Epithelial cell of prostate (primary cell): ENCODE results near the gene SDHC.

Source experiments
- DNase-seq: peaks from one replicate; pipeline ENCODE4 v3.0.0-alpha.2; 2011; ENCODE audit warnings: low read depth, low spot score
- H3K27ac ChIP-seq: fragments of 450-650 bp; 2 replicates; pipeline ENCODE4 v1.5.1; 2017; ENCODE audit warnings: mild to moderate bottlenecking

SDHC gene

GRCh38 chr1:161314201-161314981 is at the start of gene SDHC:
Gene SDHC (plus strand): TSS chr1:161314381. CDS start chr1:161314406, 25 bp downstream.
- DNase-seq: no peak
- peak within 1 kb of the TSS; percentile 90 for H3K27ac ChIP-seq

DNA sequence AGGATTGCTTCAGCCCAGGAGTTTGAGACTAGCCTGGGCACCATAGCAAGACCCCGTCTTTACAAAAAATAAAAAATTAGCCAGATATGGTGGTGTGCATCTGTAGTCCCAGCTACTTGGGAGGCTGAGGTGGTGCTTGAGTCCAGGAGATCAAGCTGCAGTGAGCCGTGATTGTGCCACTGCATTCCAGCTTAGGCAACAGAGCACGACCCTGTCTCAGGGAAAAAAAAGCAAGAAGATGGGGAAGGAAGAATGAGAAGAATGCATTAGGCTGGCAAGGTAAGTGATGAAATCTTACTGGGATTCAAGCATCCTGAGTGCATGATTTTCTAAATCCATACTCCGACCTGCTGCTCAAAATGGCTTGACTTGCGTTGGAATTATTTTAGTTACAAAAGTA is 48.9 kb upstream of the SDHC start:
- H3K27ac ChIP-seq: no peak overlapping the region

GRCh38 chr1:161266202-161266601 is 48.0 kb upstream of the SDHC start:
- H3K27ac ChIP-seq: no peak overlapping the region
- no peak for DNase-seq

More for the DNA sequence above, 48.9 kb upstream of the SDHC start:
- DNase-seq: no peak

DNA sequence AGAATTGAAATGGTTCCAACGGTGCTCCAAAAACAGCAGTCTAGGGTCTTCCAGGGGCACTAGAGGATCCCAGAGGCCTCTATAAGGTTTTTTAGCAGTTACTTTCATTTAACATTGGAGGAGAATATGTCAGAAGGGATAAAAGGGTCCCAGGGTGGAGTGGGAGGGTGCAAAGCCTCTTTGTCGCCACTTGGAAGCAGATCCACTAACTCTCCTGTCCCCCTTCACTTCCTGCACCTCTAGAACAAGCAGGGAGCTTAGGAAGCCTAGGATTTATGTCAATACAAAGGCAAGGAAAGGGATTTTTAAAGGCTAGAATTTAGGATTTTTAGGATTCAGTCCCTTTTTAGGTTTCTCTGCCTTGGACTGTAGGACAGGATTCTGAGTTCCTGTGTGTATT is 47.3 kb upstream of the SDHC start:
- DNase-seq: no peak
- no peak overlapping the region for H3K27ac ChIP-seq

- no peak for DNase-seq
- H3K27ac ChIP-seq: no peak overlapping the region
These were observed 46.9 kb upstream of the SDHC start for GRCh38 chr1:161267321-161267720.

DNA sequence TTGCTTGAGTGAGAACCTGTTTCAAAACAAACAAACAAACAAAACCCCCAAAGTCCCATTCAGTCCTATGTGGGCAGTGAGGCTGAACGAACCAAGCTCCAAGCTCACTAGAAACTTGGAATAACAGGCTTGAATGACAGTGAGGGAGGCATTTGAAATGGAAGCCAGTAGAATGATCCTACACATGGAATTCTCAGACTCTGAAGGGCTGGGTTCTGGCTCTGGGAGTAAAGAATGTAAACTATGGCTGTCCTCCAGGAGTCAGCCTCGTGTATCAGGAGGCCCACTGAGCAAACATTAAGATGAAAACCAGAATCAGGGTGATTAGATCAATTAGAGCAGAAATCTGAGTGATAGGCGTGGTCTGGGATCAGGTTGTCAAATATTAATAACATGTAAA is 40.8 kb upstream of the SDHC start:
- no peak for DNase-seq
- no peak overlapping the region for H3K27ac ChIP-seq

DNA sequence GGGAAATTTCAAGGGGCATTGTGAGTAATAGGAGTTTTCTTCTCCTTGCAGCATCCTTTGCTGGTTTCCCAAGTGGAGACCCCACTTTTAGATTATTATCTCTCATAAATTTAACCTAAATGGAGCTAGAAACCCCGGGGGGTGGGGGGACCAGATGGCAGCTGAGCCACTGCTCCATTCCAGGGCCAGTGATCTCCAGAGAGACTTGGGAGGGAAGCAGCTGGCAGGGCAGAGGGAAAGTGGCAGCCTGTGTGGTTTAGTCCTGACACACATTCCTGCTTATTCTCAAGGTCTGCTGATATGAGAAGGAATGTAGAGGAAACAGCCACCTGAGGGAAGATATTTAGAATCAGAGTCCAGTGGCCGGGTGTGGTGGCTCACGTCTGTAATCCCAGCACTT is 39.3 kb upstream of the SDHC start:
- no peak for DNase-seq
- H3K27ac ChIP-seq: no peak overlapping the region

DNA sequence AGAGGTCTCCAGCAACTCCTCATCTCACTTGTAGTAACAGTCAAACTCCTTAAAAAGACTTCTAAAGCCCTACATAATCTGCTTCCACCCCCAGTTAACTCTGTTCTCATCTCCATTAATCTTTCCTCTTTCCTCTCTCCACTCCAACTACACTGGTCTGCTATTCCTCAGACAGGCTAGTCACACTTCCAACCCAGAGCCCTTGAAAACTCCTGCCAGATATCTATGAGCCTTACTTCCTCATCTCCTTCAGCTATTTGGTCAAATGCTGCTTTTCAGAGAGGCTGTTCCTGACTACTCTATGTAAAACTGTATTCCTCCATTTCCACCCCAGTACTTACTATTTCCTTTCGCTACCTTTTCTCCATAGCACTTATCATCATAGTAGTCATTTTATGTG is 31.2 kb upstream of the SDHC start:
- DNase-seq: no peak
- no peak overlapping the region for H3K27ac ChIP-seq

DNA sequence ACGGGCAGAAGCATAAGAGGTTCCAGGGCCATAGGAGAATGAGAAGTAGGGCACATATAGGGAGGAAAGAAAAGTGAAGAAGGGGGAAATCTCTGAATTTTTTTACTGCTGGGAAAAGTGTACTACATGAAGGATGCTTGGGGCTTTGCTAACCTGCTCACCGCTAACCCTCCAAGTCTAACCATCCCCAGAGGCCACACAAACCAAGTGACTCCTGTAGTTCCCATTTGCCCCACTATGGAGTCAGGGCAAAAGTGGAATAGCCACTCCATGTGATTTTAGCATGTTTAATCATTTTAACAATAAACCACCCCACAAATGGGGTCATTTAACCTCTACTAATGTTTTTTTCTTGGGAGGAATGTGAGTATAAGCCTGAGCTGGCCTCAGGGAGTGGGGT is 29.1 kb upstream of the SDHC start:
- no peak for DNase-seq

DNA sequence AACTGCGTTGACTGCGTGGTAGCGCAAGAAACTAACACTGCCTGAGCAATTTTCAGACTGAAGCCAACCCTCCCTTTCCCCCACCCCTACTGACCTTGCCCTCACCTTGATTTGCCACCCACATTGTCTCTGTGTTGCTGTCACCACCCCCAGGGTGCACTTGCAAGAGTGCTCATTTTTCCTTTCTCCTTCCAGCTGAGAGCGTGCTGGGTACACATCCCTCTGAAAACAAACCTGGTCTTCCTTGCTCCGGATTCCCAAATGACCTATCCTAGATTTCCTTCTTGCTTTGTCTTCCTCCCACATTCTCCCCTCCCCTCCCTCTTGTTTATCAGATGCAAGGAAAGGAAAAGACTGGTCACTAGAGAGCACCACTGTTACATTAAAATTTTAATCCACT is 28.7 kb upstream of the SDHC start:
- H3K27ac ChIP-seq: no peak overlapping the region
- DNase-seq: no peak

More for the DNA sequence above, 29.1 kb upstream of the SDHC start:
- H3K27ac ChIP-seq: no peak overlapping the region

DNA sequence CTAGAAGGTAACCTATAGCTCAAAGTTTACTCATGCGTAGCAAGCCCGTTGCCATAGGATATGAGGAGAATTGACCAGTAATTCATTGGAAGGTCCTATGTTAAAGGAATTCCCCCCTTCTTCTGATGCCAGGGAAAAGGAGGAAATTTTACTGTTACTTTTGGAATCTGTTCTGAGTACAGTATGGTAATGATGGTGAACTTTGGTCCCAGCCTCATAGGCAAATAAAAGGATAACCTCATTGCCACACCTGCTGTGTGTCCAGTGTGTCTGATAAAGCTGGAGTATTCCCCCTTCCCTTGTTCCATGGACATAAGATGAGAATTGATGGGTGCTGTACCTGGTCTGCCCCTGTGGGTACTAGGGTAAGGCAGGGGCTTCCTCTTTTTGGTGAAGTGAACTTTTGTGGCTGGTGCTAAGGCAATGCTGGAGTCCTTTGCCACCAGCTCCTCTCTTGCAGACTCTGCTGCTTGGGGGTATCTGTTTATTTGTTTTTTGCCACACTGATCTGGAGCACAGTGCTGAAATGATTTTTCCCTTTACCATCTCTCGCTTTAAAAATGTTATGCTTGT is 26.6 kb upstream of the SDHC start:
- DNase-seq: no peak
- H3K27ac ChIP-seq: no peak overlapping the region

GRCh38 chr1:161290779-161291178 is 23.4 kb upstream of the SDHC start:
- DNase-seq: no peak
- H3K27ac ChIP-seq: no peak overlapping the region

DNA sequence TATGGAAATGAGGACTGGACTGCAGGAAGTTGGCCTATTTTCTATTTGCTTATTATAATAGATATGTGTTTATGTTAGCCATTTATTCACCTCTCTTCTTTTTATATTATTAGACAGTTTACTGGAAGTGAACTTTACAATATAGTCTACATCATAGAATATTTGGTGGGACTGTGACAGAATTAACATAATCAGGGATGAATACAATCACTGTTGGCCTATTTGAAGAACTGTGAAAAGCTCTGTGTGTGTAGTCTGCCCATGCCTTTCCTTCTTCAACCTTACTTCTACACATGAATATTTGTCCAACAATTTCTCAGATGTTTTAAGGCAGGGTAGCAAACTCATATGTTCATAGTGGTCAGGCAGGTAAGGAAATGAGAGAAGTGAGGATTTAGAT is 16.8 kb upstream of the SDHC start:
- no peak overlapping the region for H3K27ac ChIP-seq
- no peak for DNase-seq

DNA sequence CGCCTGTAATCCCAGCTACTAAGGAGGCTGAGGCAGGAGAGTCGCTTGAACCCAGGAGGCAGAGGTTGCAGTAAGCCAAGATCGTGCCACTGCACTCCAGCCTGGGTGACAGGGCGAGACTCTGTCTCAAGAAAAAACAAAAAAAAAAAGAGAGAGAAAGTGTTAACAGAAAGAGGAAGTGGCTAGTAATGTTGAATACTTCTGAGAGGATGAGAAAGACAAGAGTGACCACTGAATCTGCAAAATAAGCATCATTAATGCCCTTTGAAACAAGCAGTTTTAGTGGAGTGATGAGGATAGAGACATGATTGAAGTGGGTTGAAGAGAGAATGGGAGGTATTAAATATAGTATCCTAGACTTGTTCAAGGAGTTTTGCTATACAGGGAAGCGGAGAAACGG is 16.1 kb upstream of the SDHC start:
- H3K27ac ChIP-seq: no peak overlapping the region
- no peak for DNase-seq

DNA sequence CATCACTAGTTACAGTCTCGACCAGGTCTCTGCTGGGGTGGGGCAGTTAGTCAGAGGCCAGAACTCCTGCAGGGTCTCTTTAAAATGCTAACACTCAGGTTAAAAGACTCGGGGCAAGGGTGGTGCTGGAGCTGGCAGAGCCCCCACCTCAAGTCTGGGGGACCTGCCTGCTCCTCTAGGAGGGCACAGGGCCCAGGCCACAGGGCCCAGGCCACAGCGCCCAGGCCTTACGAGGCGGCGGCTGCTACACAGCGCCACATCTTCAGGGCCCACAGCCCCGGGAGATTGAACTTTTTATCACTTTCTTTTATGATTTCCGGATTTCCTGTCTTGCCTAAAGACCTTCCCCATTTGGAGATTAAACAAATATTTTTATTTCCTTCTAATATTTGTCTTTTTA is 14.8 kb upstream of the SDHC start:
- no peak overlapping the region for H3K27ac ChIP-seq
- no peak for DNase-seq

DNA sequence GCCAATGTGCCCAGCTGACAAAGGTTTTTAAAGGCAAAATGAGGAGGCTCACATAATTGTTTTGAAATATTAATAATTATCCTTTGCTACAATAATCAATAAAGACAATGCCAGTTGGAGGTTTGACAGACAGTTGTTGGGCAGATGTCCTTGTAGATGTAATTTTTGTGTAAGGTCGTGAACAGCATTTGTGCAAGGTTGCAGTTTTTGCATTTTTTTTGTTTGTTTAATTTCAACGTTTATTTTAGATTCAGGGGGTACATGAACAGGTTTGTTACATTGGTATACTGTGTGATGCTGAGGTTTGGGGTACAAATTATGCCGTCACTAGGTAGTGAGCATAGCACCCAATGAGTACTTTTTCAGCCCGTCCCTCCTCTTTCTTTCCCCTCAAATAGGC is 13.7 kb upstream of the SDHC start:
- no peak overlapping the region for H3K27ac ChIP-seq
- no peak for DNase-seq

DNA sequence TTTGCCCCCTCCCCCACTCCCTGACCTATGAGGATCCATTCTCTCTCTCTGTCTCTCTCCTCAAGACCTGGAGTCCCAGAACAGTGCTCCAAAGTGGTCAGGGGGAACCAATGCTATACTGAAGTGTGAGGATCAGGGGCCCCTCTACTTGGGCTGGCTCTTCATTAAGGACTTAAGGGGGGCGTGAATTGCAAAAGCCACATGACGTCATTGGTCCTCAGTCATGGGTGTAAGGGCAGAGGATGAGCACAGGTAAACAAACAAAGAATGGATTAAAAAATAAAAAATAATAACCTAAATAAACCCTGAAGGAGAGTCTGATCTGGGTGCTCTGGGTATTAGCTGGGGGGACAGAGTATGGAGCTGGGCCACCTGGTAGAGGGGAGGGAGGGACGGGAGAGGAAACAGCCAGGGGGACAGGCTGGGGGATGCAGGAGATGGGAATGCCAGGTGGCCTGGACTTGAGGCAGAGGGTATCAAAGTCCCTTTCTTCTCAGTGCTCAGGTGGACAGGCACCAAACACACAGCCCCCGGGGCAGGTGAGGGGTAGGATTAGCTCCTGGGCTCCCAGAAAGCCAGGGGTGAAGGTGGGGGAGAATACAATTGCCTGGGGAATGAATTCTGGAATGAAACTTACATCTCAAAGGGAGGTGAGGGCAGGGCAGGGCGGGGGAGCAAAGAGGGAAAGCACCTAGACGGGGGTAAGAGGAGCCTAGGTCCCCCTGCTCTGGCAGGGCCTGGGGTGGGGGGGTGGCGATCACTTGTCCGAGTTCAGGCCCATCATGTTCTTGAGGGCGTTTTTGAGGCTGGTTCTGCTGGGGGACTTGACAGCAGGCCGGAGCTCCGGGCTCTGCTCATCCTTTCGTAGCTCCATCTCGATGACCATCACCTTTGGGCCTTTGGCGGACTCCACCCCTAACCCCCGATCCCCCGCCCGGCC is 9.0 kb upstream of the SDHC start:
- no peak overlapping the region for H3K27ac ChIP-seq
- DNase-seq: no peak

DNA sequence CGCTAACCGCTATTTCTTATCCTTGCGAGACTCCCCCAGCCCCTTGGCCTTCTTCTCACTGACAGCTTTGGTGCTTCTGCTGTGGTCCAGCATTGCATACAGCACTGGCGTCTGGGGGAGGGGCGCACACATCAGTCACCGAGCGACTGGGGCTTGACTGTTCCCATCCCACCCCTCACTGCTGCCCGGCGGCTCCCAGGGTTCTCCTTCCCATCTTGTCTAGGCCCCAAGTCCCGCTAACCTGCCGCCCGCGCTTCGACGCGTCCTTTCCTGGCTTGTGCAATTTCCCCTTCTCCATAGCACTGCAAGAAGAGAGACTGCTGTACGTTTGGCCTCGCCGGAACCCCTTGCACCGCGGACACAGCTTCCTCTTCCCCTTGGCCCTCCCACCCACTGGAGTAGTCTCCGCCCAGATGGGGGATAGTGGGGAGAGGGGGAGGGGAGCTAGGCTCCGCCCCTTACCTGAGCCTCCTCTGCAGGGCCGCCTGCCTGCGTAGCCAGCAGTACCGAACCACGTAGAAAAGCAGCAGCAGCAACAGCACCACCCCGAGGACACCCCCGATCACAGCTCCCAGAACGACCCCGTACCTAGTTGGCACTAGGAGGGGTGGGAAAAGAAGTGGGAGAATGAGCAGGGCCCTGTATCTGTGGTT is 8.2 kb upstream of the SDHC start:
- no peak overlapping the region for H3K27ac ChIP-seq
- no peak for DNase-seq

DNA sequence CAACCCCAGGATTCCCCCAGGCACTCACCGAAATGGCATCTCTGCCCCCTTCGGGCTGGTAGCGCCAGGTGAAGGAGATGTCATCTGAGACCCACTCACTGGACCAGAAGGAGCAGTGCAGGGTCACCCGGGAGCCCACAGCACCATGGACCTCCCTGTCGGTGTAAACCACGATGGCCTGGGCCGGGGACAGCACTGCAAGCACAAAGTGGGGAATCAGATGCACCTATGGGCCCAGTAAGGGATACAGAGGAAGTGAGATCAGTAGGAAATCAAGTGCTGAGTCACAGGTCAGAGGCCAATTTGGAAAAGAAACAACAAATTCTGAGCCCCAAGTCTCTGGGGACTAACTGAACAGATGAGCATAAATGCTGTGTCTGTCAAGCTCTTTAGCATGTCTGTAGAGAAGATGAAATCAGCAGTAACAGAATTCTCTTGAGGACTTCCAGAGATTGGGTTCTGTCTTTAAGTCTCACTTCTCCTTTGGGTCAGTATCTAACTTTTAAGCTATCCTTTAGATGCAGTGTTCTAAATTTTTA is 6.9 kb upstream of the SDHC start:
- no peak for DNase-seq
- H3K27ac ChIP-seq: no peak overlapping the region

DNA sequence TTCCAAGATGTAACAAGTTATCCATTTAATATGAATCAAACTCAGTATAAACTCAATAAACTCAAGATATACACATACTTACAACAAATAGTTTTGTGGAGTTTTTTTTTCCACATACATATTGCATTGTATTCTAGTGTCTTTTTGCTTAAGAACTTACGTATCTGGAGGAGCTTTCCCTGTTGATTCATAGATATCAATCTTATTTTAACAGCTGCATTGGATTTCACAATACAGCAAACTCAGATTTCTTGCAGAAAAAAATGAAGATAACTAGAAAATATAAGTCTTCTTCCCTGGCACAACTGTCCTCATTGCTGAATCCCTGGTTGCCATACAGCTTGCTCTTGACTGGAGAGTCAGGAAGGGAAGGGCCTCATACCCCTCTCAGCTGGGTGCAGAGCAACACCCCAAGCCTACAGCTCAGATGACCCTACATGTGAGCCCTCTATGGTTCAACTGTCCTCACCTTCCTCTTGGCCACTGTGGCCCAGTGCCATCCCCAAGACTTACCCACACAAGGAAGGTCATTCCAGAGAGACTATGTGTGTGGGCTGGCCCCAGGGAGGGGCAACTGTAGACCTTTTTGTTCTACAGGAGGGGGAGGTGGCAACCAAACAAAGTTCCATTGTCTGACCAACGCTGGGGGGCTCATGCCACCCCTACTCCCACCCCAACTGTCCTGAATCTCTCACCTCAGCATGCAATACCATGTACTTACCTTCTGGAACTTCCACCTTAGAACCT is 6.1 kb upstream of the SDHC start:
- DNase-seq: no peak

More for the DNA sequence above, 6.1 kb upstream of the SDHC start:
- no peak overlapping the region for H3K27ac ChIP-seq
